Activated naive CD4-positive, alpha-beta T cell treated with anti-CD3 and anti-CD28 coated beads, Interleukin-2, amount 50 U/mL, for 24 hours (primary cell): Measurements from ENCODE around the gene TNN.

Experiments used
- H3K27ac Mint-ChIP-seq: one replicate; pipeline ENCODE4 v1.8.0; 2021; ENCODE audit warnings: mild to moderate bottlenecking, mixed read lengths
- H3K27me3 Mint-ChIP-seq: one replicate; pipeline ENCODE4 v1.8.0; 2021; ENCODE audit warnings: mixed read lengths
- H3K36me3 Mint-ChIP-seq: one replicate; pipeline ENCODE4 v1.8.0; 2021; ENCODE audit warnings: mixed read lengths
- H3K4me1 Mint-ChIP-seq: one replicate; pipeline ENCODE4 v1.8.0; 2021; ENCODE audit warnings: mixed read lengths
- H3K4me3 Mint-ChIP-seq: one replicate; pipeline ENCODE4 v1.8.0; 2021; ENCODE audit warnings: mild to moderate bottlenecking, mixed read lengths
- H3K9me3 Mint-ChIP-seq: one replicate; pipeline ENCODE4 v1.8.0; 2021; ENCODE audit warnings: mixed read lengths

TNN gene

DNA sequence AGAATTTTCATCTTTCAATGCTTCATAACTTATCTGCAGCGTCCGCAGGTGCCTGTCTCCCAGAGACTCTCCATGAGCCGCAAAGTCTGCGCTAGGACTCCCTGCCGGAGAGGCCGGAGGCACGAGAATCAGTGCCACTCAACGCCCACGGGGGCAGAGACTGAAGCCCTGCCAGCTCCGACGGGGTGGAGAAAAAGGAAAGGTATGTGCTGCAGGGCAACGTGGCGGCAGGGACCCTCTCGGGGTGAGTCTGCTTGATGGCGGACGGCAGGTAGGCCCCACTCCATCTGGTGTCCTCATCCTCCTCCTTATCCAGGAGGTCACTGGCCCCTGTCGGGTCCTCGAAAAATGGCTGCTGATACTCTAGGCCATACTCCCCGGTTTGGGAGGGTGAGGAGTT lies 22.5 kb upstream of the TNN start:
- Mint-ChIP-seq H3K27me3 (peaks cover 14% of the 10 kb centered on the region), H3K36me3 (no peaks in the 10 kb centered on the region), H3K9me3 (no peaks in the 10 kb centered on the region), H3K4me1 (no peaks in the 10 kb centered on the region), H3K4me3 (no peak overlapping the region), H3K27ac (no peak overlapping the region)

DNA sequence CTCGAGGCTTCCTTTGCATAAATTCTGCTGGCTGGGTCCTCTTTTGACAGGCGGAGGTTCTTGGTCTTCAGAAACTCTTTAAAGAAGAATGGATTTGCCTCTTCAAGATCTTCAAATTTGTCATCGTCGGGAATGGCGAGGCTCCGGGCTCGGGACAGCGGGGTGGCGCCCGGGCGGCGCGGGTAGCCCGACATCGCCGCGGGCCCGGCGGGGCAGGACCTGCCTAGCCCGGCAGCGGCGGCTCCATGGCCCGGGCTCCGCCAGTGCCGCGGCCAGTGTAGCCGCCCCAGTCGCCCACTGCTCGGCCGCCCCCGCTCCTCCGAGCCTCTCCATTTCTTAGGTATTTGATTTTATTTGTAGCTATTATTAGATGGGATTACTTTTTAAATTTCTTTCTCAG lies 22.1 kb upstream of the TNN start:
- no peaks in the 10 kb centered on the region for H3K4me1 Mint-ChIP-seq
- no peaks in the 10 kb centered on the region for H3K9me3 Mint-ChIP-seq
- no peaks in the 10 kb centered on the region for H3K36me3 Mint-ChIP-seq
- no peak overlapping the region for H3K4me3 Mint-ChIP-seq
- peaks cover 14% of the 10 kb centered on the region for H3K27me3 Mint-ChIP-seq
- no peak overlapping the region for H3K27ac Mint-ChIP-seq

DNA sequence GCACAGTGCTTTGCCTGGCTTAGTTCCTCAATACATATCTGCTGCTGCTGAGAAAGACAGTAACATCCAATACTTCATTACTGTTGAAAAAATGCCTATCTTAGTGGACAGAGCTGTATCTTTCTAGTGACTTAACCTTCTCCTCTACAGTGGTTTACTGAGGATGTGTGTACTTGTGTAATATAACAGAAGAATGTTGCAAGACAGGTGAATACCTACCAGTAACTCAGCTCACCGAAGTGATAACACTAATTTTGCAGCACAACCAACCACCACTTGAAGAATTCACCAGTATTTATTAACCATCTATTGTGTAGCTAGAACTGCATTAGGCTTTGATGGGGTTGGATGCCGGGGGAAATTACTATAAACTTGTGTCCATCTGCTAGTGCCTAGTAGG lies 16.6 kb upstream of the TNN start:
- H3K36me3 Mint-ChIP-seq: no peaks in the 10 kb centered on the region
- peaks cover 18% of the 10 kb centered on the region for H3K27me3 Mint-ChIP-seq

DNA sequence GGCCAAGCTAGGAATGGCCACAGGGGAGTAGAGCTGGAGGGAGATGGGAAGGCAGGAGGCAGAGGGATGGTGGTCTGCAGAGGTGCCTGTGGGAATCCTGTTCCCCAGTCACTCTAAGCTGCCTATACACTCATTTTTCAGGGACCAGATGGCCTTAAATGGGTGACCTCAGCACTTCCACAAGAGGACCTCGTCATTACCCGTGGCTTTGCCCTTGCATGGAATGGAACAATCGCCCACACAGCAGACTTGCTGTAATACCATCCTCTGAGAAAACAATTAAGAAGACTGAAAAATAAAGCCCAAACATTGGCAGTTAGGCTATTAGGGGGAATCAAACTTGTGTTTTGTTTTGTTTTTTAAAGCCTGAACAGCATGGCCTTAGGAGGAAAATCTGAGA lies 12.9 kb upstream of the TNN start:
- peaks cover 1% of the 10 kb centered on the region for H3K36me3 Mint-ChIP-seq
- no peaks in the 10 kb centered on the region for H3K4me1 Mint-ChIP-seq
- peaks cover 7% of the 10 kb centered on the region for H3K27me3 Mint-ChIP-seq
- H3K27ac Mint-ChIP-seq: no peak overlapping the region
- no peak overlapping the region for H3K4me3 Mint-ChIP-seq
- H3K9me3 Mint-ChIP-seq: no peaks in the 10 kb centered on the region

More for the DNA sequence above, 16.6 kb upstream of the TNN start:
- Mint-ChIP-seq H3K4me1 (no peaks in the 10 kb centered on the region), H3K9me3 (no peaks in the 10 kb centered on the region), H3K4me3 (no peak overlapping the region), H3K27ac (no peak overlapping the region)

DNA sequence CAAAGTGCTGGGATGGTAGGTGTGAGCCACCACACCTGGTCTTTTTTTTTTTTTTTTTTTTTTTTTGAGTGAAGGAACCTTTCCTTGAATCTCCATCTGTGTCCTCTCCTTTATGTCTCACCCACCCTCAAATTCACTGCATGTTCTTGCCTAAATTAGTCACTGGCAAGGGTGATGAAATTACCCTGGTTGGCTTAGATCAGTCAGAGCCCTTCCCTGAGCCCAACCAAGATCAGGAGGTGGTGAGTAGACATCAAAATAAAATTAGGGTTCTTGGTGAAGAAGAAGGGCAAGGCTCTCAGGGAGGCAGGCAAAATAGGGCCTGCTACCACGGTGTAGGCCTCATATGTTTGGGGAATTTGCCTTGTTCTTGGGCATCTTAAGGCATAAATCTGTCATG lies 5.3 kb upstream of the TNN start:
- Mint-ChIP-seq H3K27ac (no peak overlapping the region), H3K9me3 (no peaks in the 10 kb centered on the region), H3K27me3 (no peaks in the 10 kb centered on the region), H3K36me3 (peaks cover 1% of the 10 kb centered on the region), H3K4me1 (no peaks in the 10 kb centered on the region), H3K4me3 (no peak overlapping the region)

DNA sequence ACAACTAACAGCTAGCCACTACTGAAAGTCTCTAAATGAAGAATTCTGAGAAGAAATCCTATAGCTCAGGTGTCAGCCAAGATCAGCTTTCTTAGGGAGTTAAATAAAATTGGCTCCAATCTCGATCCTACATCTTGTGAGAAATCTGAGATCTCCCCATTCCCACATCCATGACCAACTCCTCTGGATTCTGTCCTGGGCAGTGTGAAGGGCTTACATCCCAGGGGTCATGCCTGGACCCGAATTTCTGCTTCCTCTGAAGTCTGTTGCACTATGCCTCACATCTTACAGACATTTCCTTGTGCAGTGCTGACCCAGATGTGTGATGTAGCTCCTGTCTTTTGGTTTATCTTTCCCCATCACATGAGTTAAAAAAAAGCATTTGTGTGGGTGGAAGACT lies 4.8 kb upstream of the TNN start:
- no peak overlapping the region for H3K27ac Mint-ChIP-seq

DNA sequence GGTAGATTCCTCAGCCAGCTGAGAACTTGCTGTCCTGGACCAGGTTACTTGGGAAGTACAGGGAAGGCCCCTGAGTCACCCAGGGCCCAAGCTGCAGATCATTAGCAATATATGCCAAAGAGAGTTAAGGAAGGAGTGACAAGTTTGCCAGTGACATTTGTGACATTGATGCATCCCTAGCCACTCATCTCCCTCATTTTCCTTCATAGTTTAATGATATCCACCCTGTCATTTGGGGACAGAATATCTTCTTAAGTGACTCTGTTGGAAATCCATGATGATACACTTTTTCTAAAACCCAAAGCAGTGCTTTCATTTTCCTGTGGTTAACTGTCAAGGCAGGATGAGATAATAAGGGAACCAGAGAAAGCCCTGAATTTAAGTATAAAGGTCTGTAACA lies 3.2 kb downstream of the TNN start:
- Mint-ChIP-seq H3K27ac (no peak overlapping the region), H3K27me3 (peaks cover 2% of the 10 kb centered on the region), H3K9me3 (no peaks in the 10 kb centered on the region), H3K4me3 (no peak overlapping the region), H3K36me3 (no peaks in the 10 kb centered on the region), H3K4me1 (peaks cover 7% of the 10 kb centered on the region)

More for the DNA sequence above, 4.8 kb upstream of the TNN start:
- Mint-ChIP-seq H3K4me3 (no peak overlapping the region), H3K36me3 (peaks cover 1% of the 10 kb centered on the region), H3K27me3 (no peaks in the 10 kb centered on the region), H3K9me3 (no peaks in the 10 kb centered on the region), H3K4me1 (no peaks in the 10 kb centered on the region)

DNA sequence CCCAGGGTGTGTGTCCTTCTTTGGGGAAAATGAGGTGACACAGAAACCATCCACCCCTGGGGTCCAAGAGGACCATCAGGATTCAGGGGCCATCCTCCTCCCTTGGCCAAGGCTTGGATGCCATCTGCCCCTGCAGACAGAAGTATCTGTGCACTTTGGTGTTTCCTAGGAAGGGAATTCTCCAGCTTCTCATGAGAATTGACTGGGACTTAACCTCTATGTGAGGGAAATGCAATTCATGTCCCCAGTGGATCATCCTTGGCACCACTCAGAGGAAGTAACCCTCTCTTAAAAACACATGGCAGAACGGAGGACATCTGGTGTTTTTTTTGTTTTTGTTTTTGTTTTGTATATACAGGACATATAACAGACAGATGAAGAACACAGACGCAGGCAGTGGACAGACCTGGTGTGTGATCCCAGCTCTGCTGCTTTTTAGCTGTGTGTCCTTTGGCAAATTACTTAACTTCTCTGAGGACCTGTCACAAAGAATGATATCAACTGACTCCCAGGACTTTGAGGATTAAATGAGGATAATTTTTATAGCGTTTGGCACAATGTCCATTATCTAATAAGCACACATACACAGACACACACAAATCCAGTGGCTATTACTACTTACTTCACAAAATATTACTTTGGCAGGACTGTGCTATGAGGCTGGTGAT lies 3.8 kb downstream of the TNN start:
- Mint-ChIP-seq H3K4me3 (no peak overlapping the region), H3K27ac (no peak overlapping the region), H3K27me3 (peaks cover 2% of the 10 kb centered on the region), H3K4me1 (peaks cover 7% of the 10 kb centered on the region), H3K9me3 (no peaks in the 10 kb centered on the region), H3K36me3 (no peaks in the 10 kb centered on the region)

DNA sequence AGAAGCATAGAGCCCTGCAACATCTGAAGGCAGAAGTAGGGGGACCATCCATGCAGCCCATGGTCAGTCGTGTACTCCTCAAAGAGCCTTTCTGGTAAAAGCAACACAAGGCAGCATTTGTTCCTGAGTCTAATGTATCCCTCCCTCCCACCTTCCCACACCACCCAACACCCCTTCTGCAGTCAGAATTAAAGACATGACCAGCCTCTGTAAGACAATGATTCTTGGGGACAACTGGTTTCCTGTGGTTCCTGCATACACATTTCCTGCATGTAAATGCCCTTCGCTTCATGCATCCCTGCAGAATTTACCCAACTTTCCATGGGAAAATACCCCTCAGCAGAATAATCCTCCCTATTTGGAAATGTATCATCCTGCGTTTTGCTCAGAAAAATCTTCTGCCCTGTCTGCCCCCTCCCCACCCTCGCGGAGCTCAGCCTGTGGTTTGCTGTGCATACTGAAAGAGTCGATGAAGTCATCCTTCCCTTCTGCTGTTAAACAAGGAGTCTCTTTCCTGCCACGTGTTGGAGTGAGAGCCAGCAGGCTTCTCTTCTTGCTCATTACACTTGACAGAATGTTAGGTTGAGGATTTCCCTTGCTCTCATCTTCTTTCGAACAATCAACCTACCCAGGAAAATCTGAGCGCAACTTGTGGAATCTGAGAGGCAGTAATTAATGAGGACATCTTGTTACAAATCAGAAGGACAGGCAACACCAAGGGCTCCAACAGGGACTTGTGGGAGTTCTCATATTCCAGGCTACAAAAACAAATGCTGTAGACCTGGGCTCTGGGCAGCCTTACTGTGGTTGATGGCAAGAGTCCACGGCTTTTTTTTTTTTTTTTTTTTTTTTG lies 4.7 kb downstream of the TNN start:
- Mint-ChIP-seq H3K27ac (no peak overlapping the region), H3K27me3 (peaks cover 2% of the 10 kb centered on the region)

DNA sequence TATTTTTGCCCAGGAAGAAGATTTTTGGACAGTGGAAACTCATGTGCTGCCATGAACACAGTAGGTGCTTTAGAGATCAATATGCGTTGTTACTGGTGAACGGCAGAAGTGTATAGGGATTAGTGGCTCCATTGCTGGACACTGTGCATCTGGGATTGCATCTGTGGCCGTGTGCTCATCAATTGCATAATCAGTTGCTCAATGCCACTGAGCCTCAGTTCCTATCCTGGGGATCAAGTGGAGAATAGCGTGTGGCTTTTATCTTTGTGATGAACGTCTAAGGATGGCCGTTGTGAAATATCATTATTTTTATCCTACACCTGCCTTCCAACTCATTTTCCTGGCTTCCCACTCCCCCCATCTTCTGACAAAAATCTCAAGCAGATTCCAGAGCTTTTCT lies 5.4 kb downstream of the TNN start:
- Mint-ChIP-seq H3K4me3 (no peak overlapping the region), H3K4me1 (peaks cover 7% of the 10 kb centered on the region), H3K27me3 (peaks cover 2% of the 10 kb centered on the region), H3K27ac (no peak overlapping the region), H3K36me3 (no peaks in the 10 kb centered on the region), H3K9me3 (no peaks in the 10 kb centered on the region)

More for the DNA sequence above, 4.7 kb downstream of the TNN start:
- Mint-ChIP-seq H3K9me3 (no peaks in the 10 kb centered on the region), H3K36me3 (no peaks in the 10 kb centered on the region), H3K4me1 (peaks cover 7% of the 10 kb centered on the region), H3K4me3 (no peak overlapping the region)

DNA sequence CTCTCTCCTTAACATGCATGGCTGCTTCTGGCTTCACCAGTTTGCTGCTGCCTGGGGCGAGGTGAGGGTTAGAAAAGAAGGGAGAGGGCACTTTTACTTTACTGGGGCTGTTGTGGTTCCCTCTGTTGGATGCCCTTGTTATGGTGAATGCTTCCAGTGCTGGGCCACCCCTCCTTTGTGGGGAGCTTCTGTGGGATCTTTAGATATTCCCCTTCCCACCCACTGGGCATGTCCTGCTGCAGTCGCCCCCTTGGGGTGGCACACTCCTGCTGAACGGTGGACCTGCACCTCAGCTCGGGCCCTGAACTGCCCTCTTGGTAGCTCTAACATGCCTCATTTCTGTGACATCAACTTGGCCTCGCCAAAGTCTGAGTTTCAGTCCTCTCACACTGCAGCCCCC lies 6.0 kb downstream of the TNN start:
- Mint-ChIP-seq H3K27ac (no peak overlapping the region), H3K4me1 (peaks cover 7% of the 10 kb centered on the region), H3K9me3 (no peaks in the 10 kb centered on the region), H3K36me3 (no peaks in the 10 kb centered on the region), H3K4me3 (no peak overlapping the region), H3K27me3 (peaks cover 2% of the 10 kb centered on the region)

DNA sequence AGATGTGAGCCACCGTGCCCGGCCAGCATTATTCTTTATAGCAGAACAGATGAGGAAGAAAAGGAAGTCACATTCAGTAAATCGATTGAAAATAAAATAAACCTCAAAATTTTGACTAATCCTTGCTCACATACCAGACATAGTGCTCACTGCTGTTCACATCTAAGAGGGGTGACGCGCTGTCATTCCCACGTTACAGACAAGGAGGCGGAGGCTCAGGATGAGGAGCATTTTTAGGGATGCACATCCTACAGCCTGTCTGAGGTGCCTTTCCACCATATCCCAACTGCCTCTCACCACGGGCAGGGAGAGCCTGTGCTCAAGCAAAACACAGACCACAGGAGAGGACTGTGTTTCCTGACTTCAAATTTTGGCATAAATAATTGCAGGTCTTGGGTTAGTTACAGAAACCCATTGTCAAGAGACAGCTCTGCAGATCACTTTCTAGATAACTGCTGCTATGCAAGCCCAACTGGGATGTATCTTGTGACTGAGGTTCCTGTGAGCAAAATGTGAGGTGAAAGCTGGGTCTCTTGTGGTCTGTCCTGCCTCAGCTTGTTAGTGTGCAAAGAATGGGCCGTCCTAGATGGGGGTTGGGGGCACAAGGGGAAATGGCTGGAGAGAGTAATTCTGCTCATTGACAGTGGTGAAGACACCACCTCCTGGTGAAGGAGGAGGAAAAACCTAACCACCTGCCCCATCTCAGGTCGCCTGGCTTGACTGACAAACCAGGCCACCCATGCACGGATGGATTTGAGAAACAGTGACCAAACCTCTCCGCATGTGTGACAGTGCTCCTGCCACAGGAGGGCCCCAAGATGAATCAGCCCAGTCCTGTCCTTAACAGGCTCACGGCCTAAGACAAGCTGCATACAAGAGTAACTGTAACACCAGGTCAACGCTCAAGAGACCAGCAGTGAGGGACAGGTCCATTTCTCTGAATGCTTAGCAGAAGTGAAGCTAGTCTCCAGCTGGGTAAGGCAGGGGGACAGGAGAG lies 8.2 kb downstream of the TNN start:
- Mint-ChIP-seq H3K4me3 (no peak overlapping the region), H3K36me3 (no peaks in the 10 kb centered on the region), H3K27me3 (peaks cover 2% of the 10 kb centered on the region), H3K9me3 (no peaks in the 10 kb centered on the region), H3K4me1 (peaks cover 7% of the 10 kb centered on the region), H3K27ac (no peak overlapping the region)

DNA sequence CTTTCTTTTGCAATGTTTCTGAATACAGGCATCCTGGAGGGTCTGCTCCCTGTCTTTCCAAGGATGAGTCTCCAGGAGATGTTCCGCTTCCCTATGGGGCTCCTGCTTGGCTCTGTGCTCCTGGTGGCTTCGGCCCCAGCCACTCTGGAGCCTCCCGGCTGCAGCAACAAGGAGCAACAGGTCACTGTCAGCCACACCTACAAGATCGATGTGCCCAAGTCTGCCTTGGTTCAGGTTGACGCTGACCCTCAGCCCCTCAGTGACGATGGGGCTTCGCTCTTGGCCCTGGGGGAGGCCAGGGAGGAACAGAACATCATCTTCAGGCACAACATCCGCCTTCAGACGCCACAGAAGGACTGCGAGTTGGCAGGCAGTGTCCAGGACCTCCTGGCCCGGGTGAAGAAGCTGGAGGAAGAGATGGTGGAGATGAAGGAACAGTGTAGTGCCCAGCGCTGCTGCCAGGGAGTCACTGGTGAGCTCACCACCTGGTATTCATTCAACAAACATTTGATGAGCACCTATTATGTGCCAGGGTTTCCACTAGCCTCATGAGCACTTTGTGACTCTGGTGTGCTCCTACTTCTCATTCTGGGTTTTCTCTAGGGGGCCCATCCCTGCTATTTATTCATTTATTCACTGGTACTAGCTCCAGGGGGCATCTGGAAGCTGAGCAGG lies 9.9 kb downstream of the TNN start:
- Mint-ChIP-seq H3K27me3 (peaks cover 4% of the 10 kb centered on the region), H3K4me1 (peaks cover under 1% of the 10 kb centered on the region), H3K9me3 (no peaks in the 10 kb centered on the region), H3K36me3 (no peaks in the 10 kb centered on the region), H3K27ac (no peak overlapping the region), H3K4me3 (no peak overlapping the region)

DNA sequence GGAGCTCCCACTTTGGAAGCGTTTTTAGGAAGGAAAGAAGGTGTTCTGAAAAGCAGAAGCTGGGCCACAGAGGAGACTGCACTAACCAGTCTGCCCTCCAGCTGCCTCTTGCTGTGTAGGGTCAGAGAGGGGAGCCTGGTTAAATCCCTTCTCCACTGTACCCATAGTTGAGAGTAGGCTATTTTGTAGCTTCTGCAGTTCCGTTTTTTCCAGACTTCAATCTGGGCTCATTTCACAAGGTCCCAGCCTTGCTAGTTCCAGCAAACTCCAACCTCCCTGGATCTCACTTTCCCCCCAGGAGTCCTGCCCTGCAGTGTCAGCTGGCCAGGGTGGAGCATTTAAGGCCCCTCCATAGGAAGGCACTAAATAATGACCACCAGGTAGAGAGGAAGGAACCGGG lies 11.0 kb downstream of the TNN start:
- no peak overlapping the region for H3K27ac Mint-ChIP-seq
- no peaks in the 10 kb centered on the region for H3K9me3 Mint-ChIP-seq
- H3K36me3 Mint-ChIP-seq: no peaks in the 10 kb centered on the region
- no peak overlapping the region for H3K4me3 Mint-ChIP-seq
- H3K27me3 Mint-ChIP-seq: peaks cover 3% of the 10 kb centered on the region
- H3K4me1 Mint-ChIP-seq: no peaks in the 10 kb centered on the region

DNA sequence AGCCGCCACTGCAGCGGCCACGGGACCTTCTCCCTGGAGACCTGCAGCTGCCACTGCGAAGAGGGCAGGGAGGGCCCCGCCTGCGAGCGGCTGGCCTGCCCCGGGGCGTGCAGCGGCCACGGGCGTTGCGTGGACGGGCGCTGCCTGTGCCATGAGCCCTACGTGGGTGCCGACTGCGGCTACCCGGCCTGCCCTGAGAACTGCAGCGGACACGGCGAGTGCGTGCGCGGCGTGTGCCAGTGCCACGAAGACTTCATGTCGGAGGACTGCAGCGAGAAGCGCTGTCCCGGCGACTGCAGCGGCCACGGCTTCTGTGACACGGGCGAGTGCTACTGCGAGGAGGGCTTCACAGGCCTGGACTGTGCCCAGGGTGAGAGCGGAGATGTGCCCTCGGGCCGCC lies 11.7 kb downstream of the TNN start:
- H3K27me3 Mint-ChIP-seq: peaks cover 3% of the 10 kb centered on the region
- H3K4me1 Mint-ChIP-seq: no peaks in the 10 kb centered on the region
- H3K9me3 Mint-ChIP-seq: no peaks in the 10 kb centered on the region
- H3K27ac Mint-ChIP-seq: no peak overlapping the region
- H3K36me3 Mint-ChIP-seq: no peaks in the 10 kb centered on the region
- H3K4me3 Mint-ChIP-seq: no peak overlapping the region
